Stimulated activated CD4-positive, alpha-beta T cell treated with anti-CD3 and anti-CD28 coated beads, Interleukin-2, amount 100 ng/mL, for 48 hours (primary cell): ENCODE data around the gene ASPG.
A peak's percentile ranks its signal among the peaks of the same experiment; 100 is the strongest.

Experiments
- DNase-seq, 2 donors: peaks; one replicate each; pipeline ENCODE4 v3.0.0-alpha.2; 2020

The ASPG gene

GRCh38 chr14:104138718-104139459 is 53.4 kb downstream of the ASPG start:
- no peak for DNase-seq

- DNase-seq = no peak
Observed at GRCh38 chr14:104139460-104140212, 54.1 kb downstream of the ASPG start.

GRCh38 chr14:104140213-104140462 is 54.6 kb downstream of the ASPG start:
- DNase-seq = no peak

GRCh38 chr14:104140463-104141331 is 55.2 kb downstream of the ASPG start:
- no peak for DNase-seq

- no peak for DNase-seq
Observed at GRCh38 chr14:104141621-104142091, 56.2 kb downstream of the ASPG start.

GRCh38 chr14:104142136-104142945 is 56.8 kb downstream of the ASPG start:
- no peak for DNase-seq

GRCh38 chr14:104142946-104143470 is 57.5 kb downstream of the ASPG start:
- no peak for DNase-seq

GRCh38 chr14:104143521-104144452 is 58.3 kb downstream of the ASPG start:
- no peak for DNase-seq

GRCh38 chr14:104144453-104144790 is 58.9 kb downstream of the ASPG start:
- no peak for DNase-seq

- no peak for DNase-seq
Observed at GRCh38 chr14:104144911-104145825, 59.7 kb downstream of the ASPG start.

GRCh38 chr14:104145826-104146601 is 60.5 kb downstream of the ASPG start:
- DNase-seq = no peak

- DNase-seq = no peak
Observed at GRCh38 chr14:104146651-104147345, 61.3 kb downstream of the ASPG start.

GRCh38 chr14:104147346-104148125 is 62.0 kb downstream of the ASPG start:
- no peak for DNase-seq

- DNase-seq = no peak
Observed at GRCh38 chr14:104148433-104149277, 63.2 kb downstream of the ASPG start.

- no peak for DNase-seq
Observed at GRCh38 chr14:104149278-104149595, 63.7 kb downstream of the ASPG start.

GRCh38 chr14:104149617-104150135 is 64.2 kb downstream of the ASPG start:
- DNase-seq = peak in 1 of 2 donors; percentile 15
